Panc1 (cell line): ENCODE data around the gene SH3D19.

ENCODE experiments used
- POLR2AphosphoS5 ChIP-seq: IDR thresholded peaks from 2 replicates; pipeline ENCODE4 v1.6.1; 2012; ENCODE audit warnings: mild to moderate bottlenecking, low read depth, low read length, moderate library complexity
- REST ChIP-seq, 2 experiments: IDR thresholded peaks; 2 replicates each; pipeline ENCODE4 v1.6.1; 2011 to 2012; ENCODE audit warnings: low read depth in 2 of 2, control low read depth in 1 of 2, low read length in 1 of 2, mild to moderate bottlenecking in 1 of 2, moderate library complexity in 1 of 2; ENCODE audit not compliant: insufficient read depth in 1 of 2
- SIN3A ChIP-seq: IDR thresholded peaks from 2 replicates; pipeline ENCODE4 v1.6.1; 2012; ENCODE audit warnings: low read depth, mild to moderate bottlenecking, low read length, moderate library complexity, borderline replicate concordance; ENCODE audit not compliant: insufficient read depth
- TF ChIP-seq, protein P1 (sequence below): fragments of 450-650 bp; IDR thresholded peaks from 2 replicates; pipeline ENCODE4 v1.5.1; 2017; ENCODE audit warnings: mild to moderate bottlenecking

- TF ChIP-seq SIN3A, result no peak
- TF ChIP-seq, protein P1, sequence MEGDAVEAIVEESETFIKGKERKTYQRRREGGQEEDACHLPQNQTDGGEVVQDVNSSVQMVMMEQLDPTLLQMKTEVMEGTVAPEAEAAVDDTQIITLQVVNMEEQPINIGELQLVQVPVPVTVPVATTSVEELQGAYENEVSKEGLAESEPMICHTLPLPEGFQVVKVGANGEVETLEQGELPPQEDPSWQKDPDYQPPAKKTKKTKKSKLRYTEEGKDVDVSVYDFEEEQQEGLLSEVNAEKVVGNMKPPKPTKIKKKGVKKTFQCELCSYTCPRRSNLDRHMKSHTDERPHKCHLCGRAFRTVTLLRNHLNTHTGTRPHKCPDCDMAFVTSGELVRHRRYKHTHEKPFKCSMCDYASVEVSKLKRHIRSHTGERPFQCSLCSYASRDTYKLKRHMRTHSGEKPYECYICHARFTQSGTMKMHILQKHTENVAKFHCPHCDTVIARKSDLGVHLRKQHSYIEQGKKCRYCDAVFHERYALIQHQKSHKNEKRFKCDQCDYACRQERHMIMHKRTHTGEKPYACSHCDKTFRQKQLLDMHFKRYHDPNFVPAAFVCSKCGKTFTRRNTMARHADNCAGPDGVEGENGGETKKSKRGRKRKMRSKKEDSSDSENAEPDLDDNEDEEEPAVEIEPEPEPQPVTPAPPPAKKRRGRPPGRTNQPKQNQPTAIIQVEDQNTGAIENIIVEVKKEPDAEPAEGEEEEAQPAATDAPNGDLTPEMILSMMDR, result no peak
- no peak for TF ChIP-seq REST (IDR thresholded peaks at IDR 0.05; ENCODE audit: insufficient read depth in 1 of 2, low read depth in 2 of 2, low read length in 1 of 2)
- TF ChIP-seq POLR2AphosphoS5, result no peak
These were observed 149.4 kb downstream of the SH3D19 start for GRCh38 chr4:151175754-151176631.
